Astrocyte (in vitro differentiated cells and primary cell): ENCODE results near the gene SHC4.

Source experiments
- EZH2 ChIP-seq: IDR thresholded peaks from 2 replicates; pipeline ENCODE4 v1.6.1; 2012; ENCODE audit warnings: mild to moderate bottlenecking, low read length, inconsistent platforms; ENCODE audit not compliant: insufficient read depth
- TF ChIP-seq, protein P1 (sequence below): IDR thresholded peaks from 2 replicates; pipeline ENCODE4 v1.5.1; 2011; ENCODE audit warnings: low read depth, mild to moderate bottlenecking, inconsistent platforms, low read length, moderate library complexity; ENCODE audit not compliant: insufficient read depth

DNA sequence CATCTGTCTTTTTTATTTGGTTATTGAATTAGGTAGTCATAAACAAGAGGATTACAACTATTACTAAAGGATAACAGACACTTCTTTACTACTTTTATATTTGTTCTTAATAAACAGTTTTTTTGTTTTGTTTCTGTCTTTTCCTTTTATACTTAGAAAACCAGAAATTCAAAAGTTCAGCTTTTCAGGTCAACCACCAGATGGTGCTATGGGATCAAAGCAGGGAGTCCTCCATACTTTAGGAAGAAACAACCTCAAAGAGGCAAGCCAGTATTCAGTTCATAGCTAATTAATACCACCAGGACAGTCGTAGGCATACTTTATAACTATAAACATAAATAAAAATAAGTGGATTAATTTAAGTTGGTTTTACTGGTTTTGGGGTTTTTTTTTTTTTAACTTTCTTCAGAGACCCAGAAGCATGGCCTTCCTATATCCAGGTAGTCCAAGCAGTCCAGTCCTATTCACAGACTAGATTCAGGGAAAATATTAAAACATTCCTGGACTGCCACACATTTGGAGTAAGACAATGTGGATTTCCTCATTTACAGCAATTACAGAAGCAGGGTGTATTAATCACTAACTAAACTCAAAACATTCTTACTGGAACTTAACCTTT, 101.8 kb downstream of the SHC4 start:
- TF ChIP-seq, protein P1, sequence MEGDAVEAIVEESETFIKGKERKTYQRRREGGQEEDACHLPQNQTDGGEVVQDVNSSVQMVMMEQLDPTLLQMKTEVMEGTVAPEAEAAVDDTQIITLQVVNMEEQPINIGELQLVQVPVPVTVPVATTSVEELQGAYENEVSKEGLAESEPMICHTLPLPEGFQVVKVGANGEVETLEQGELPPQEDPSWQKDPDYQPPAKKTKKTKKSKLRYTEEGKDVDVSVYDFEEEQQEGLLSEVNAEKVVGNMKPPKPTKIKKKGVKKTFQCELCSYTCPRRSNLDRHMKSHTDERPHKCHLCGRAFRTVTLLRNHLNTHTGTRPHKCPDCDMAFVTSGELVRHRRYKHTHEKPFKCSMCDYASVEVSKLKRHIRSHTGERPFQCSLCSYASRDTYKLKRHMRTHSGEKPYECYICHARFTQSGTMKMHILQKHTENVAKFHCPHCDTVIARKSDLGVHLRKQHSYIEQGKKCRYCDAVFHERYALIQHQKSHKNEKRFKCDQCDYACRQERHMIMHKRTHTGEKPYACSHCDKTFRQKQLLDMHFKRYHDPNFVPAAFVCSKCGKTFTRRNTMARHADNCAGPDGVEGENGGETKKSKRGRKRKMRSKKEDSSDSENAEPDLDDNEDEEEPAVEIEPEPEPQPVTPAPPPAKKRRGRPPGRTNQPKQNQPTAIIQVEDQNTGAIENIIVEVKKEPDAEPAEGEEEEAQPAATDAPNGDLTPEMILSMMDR: peak; percentile 92
- no peak for TF ChIP-seq EZH2
